HepG2 (cell line): ENCODE measurements around the gene LRRTM1. TPM values are rescaled to one million over a fixed set of nuclear protein-coding genes. Genes with fewer than 3 reads are reported as not detected.

Source experiments
- ATAC-seq: fragments of 200-7000 bp; cut with Tn5 transposase; 3 replicates; pipeline ENCODE4 v1.9.1; 2020; ENCODE audit warnings: mild to moderate bottlenecking, moderate library complexity
- BruUV-seq: library from RNA; stranded (reverse); fragments of 400-500 nt; replicated peaks from 2 replicates; lab custom pipeline; 2021; lab: Mats Ljungman, UMichigan
- CTCF ChIA-PET: fragments of 300-600 bp; formaldehyde crosslinking; extraction: SDS; loops from one replicate; lab custom pipeline; 2021; ENCODE audit warnings: low total read pairs, inconsistent platforms, low intra/inter-chr PET ratio; lab: Yijun Ruan, JAX
- POLR2A ChIA-PET: fragments of 350-600 bp; sonication (Branson Sonifier 250); formaldehyde crosslinking; loops from one replicate; lab custom pipeline; 2020; ENCODE audit warnings: antibody characterized with exemption, inconsistent platforms; lab: Yijun Ruan, JAX
- DNase-seq: peaks from one replicate; pipeline ENCODE4 v3.0.0-alpha.2; 2015; ENCODE audit warnings: low spot score
- FAIRE-seq: peaks from 3 replicates; lab custom pipeline; 2011; peaks lifted over from hg19 to GRCh38; lab: Jason Lieb, UNC
- H2AFZ ChIP-seq: one replicate; pipeline ENCODE4 v1.6.1; 2011; ENCODE audit warnings: low read length, inconsistent platforms
- H3K27ac ChIP-seq: fragments of 300-600 bp; 3 replicates; pipeline ENCODE4 v1.8.0; 2011; ENCODE audit warnings: mixed run types, mild to moderate bottlenecking, mixed read lengths, low read length, inconsistent platforms; ENCODE audit not compliant: insufficient read depth; ENCODE audit errors: extremely low read length
- H3K27me3 ChIP-seq, 2 experiments: fragments of 200-600 bp in 1 of 2; 2 replicates in 1 of 2; 3 replicates in 1 of 2; pipeline versions ENCODE4 v1.6.0 to v1.8.0; 2011; ENCODE audit warnings: low read length in 2 of 2, mild to moderate bottlenecking in 2 of 2, moderate library complexity in 2 of 2, inconsistent platforms in 1 of 2; ENCODE audit not compliant: insufficient read depth in 2 of 2, control insufficient read depth in 1 of 2
- H3K36me3 ChIP-seq, 2 experiments: fragments of 200-600 bp in 1 of 2; replicated peaks in 1 of 2; 2 replicates in 1 of 2; 3 replicates in 1 of 2; pipeline versions ENCODE4 v1.5.1 to v1.8.0; 2011; ENCODE audit warnings: low read length in 2 of 2, inconsistent platforms in 1 of 2; ENCODE audit not compliant: insufficient read depth in 2 of 2, control insufficient read depth in 1 of 2
- H3K4me1 ChIP-seq: 2 replicates; pipeline ENCODE4 v1.5.1; 2012; ENCODE audit warnings: low read length, inconsistent platforms; ENCODE audit not compliant: insufficient read depth
- H3K4me2 ChIP-seq: 2 replicates; pipeline ENCODE4 v1.6.0; 2011; ENCODE audit warnings: low read depth, low read length, inconsistent platforms
- H3K4me3 ChIP-seq, 3 experiments: fragments of 200-600 bp in 1 of 3; sonication (generic), shearing (Covaris generic) in 1 of 3; replicated peaks in 1 of 3; 2 replicates each; pipeline ENCODE4 v1.5.1; 2011 to 2016; ENCODE audit warnings: low read length in 3 of 3, inconsistent platforms in 2 of 3, low read depth in 2 of 3, mild to moderate bottlenecking in 2 of 3, control low read depth in 1 of 3, mixed read lengths in 1 of 3; ENCODE audit not compliant: insufficient read depth in 1 of 3
- H3K79me2 ChIP-seq: one replicate; pipeline ENCODE4 v1.6.1; 2011; ENCODE audit warnings: low read length, inconsistent platforms; ENCODE audit not compliant: insufficient read depth
- H3K9ac ChIP-seq: 2 replicates; pipeline ENCODE4 v1.6.0; 2011; ENCODE audit warnings: mild to moderate bottlenecking, low read depth, low read length, inconsistent platforms; ENCODE audit not compliant: insufficient read depth
- H3K9me3 ChIP-seq: 2 replicates; pipeline ENCODE4 v1.5.1; 2012; ENCODE audit warnings: mild to moderate bottlenecking, low read length
- H4K20me1 ChIP-seq: 2 replicates; pipeline ENCODE4 v1.6.0; 2011; ENCODE audit warnings: inconsistent platforms, mild to moderate bottlenecking, low read length, moderate library complexity; ENCODE audit not compliant: insufficient read depth
- FOXA3 ChIP-seq: IDR thresholded peaks from 2 replicates; pipeline ENCODE4 v1.6.1; 2016; ENCODE audit warnings: missing genetic modification reagents, missing compliant biosample characterization
- PRDM15 ChIP-seq: sonication (generic); formaldehyde crosslinking; IDR thresholded peaks from 2 replicates; pipeline ENCODE4 v1.4.0; 2020; ENCODE audit warnings: missing genetic modification reagents
- TOE1 ChIP-seq: sonication (generic); formaldehyde crosslinking; IDR thresholded peaks from 2 replicates; pipeline ENCODE4 v1.4.0; 2020; ENCODE audit warnings: mild to moderate bottlenecking, missing genetic modification reagents
- ZBTB7B ChIP-seq: sonication (generic); formaldehyde crosslinking; IDR thresholded peaks from 2 replicates; pipeline ENCODE4 v1.4.0; 2020; ENCODE audit warnings: missing genetic modification reagents
- ZFP37 ChIP-seq: sonication (generic); formaldehyde crosslinking; IDR thresholded peaks from 2 replicates; pipeline ENCODE4 v1.4.0; 2020; ENCODE audit warnings: missing genetic modification reagents, borderline replicate concordance
- ZNF142 ChIP-seq: sonication (generic); formaldehyde crosslinking; IDR thresholded peaks from 2 replicates; pipeline ENCODE4 v1.4.0; 2020; ENCODE audit warnings: missing genetic modification reagents
- ZNF317 ChIP-seq: sonication (generic); formaldehyde crosslinking; IDR thresholded peaks from 2 replicates; pipeline ENCODE4 v1.5.0; 2020; ENCODE audit warnings: mild to moderate bottlenecking, missing genetic modification reagents
- WGBS: methylation state at CpG from one replicate; pipeline ENCODE4 v1.1.6; 2017; ENCODE audit warnings: low lambda C conversion rate; 5-methylcytosine and 5-hydroxymethylcytosine counted together
- in situ Hi-C: cut with HindIII; loops from 2 replicates; pipeline ENCODE4 v1.10.0; 2017; ENCODE audit warnings: low pct_unique_long_range_greater_than_20kb; ENCODE audit not compliant: extremely low pct_ligation_motif_present
- intact Hi-C: fragments of 100-400 bp; cut with micrococcal nuclease; formaldehyde crosslinking; loops from one replicate; pipeline ENCODE4 v1.10.0; 2022; ENCODE audit not compliant: unreplicated experiment
- polyA plus RNA-seq, 8 experiments: library from polyadenylated mRNA; depleted of rRNA in 3 of 8; stranded (reverse) in 7 of 8; unstranded in 1 of 8; fragments of >200 nt; fragmentation: Illumina TruSeq in 4 of 8; extraction: Trizol in 4 of 8; gene quantifications; 2 replicates each; pipeline versions ENCODE4 v1.2.1 to v1.2.3, GENCODE V29; 2011 to 2016; ENCODE audit warnings: low read depth in 4 of 8, missing spikeins in 1 of 8, mixed read lengths in 1 of 8; ENCODE audit not compliant: insufficient read depth in 1 of 8
- total RNA-seq, 5 experiments: library from RNA; depleted of rRNA; stranded (reverse); fragments of >200 nt; fragmentation: Illumina TruSeq; extraction: Trizol; gene quantifications; 2 replicates each; pipeline ENCODE4 v1.2.3, GENCODE V29; 2016; ENCODE audit warnings: low read depth in 1 of 5

LRRTM1 gene
- total and polyA plus RNA-seq, 2 of the 13 experiments (the other 11 are each of a cell fraction or from before 2014, with no cell fraction given), result not detected

- no peak overlapping the region for H3K4me3 ChIP-seq
- ATAC-seq (no peak), DNase-seq (no peak), FAIRE-seq (no peak)
- peaks cover 24% of the 10 kb centered on the region; the same call in 1 of the 2 replicates for H3K9me3 ChIP-seq
- POLR2A ChIA-PET, result no interaction called here
- no peaks in the 10 kb centered on the region for H4K20me1 ChIP-seq
- no peaks in the 10 kb centered on the region for H3K27me3 ChIP-seq
- no peaks in the 10 kb centered on the region for H3K36me3 ChIP-seq
- no peak overlapping the region for H3K27ac ChIP-seq
- intact Hi-C loops (no loop called here), in situ Hi-C loops (no loop called here)
- no peaks in the 10 kb centered on the region for H3K79me2 ChIP-seq
- CTCF ChIA-PET, result no interaction called here
- H2AFZ ChIP-seq, result no peak overlapping the region
- WGBS, result 49% methylated on average over 5 of the region's 5 CpGs
- H3K4me2 ChIP-seq, result no peak overlapping the region
- no TSS peak for BruUV-seq
- no peak overlapping the region for H3K9ac ChIP-seq
- H3K4me1 ChIP-seq, result no peaks in the 10 kb centered on the region
- no peak for TF ChIP-seq TOE1 (CRISPR knock-in tag)
- no peak for TF ChIP-seq ZFP37 (CRISPR knock-in tag)
- no peak for TF ChIP-seq ZNF142 (CRISPR knock-in tag)
- no peak for TF ChIP-seq PRDM15
- TF ChIP-seq ZNF317 (CRISPR knock-in tag), result no peak
- no peak for TF ChIP-seq ZBTB7B
- TF ChIP-seq FOXA3 (CRISPR knock-in tag), result no peak
Measured at GRCh38 chr2:80333886-80334285, 29.3 kb upstream of the LRRTM1 start.
